Fibroblast of the aortic adventitia (primary cell): ENCODE data around the gene RAD54L. TPM values are rescaled to one million over a fixed set of nuclear protein-coding genes. Genes with fewer than 3 reads are reported as not detected.

Experiments
- DNase-seq: peaks from one replicate; pipeline ENCODE4 v3.0.0-alpha.2; 2010; ENCODE audit warnings: low read depth
- H3K4me3 ChIP-seq: 2 replicates; pipeline ENCODE4 v1.5.1; 2011; ENCODE audit warnings: low read depth, mild to moderate bottlenecking, control low read depth, low read length, moderate library complexity
- total RNA-seq: library from RNA; depleted of rRNA; stranded (reverse); fragments of >200 nt; gene quantifications from 2 replicates; pipeline ENCODE4 v1.2.3, GENCODE V29; 2012; ENCODE audit warnings: low replicate concordance
- TF ChIP-seq, protein P1 (sequence below): IDR thresholded peaks from 2 replicates; pipeline ENCODE4 v1.5.1; 2011; ENCODE audit warnings: mild to moderate bottlenecking, low read length, control low read depth, inconsistent platforms; ENCODE audit not compliant: insufficient read depth

Gene RAD54L
- 0.90 and 9.7 TPM in 2 replicates for total RNA-seq

- TF ChIP-seq, protein P1, sequence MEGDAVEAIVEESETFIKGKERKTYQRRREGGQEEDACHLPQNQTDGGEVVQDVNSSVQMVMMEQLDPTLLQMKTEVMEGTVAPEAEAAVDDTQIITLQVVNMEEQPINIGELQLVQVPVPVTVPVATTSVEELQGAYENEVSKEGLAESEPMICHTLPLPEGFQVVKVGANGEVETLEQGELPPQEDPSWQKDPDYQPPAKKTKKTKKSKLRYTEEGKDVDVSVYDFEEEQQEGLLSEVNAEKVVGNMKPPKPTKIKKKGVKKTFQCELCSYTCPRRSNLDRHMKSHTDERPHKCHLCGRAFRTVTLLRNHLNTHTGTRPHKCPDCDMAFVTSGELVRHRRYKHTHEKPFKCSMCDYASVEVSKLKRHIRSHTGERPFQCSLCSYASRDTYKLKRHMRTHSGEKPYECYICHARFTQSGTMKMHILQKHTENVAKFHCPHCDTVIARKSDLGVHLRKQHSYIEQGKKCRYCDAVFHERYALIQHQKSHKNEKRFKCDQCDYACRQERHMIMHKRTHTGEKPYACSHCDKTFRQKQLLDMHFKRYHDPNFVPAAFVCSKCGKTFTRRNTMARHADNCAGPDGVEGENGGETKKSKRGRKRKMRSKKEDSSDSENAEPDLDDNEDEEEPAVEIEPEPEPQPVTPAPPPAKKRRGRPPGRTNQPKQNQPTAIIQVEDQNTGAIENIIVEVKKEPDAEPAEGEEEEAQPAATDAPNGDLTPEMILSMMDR: no peak
- peak within 1 kb of the TSS; percentile 90 for H3K4me3 ChIP-seq
- peak; percentile 99 for DNase-seq
Observed at GRCh38 chr1:46247436-46248121, at the start of gene RAD54L. RAD54L (plus strand) TSS chr1:46247763; CDS start chr1:46248406, 643 bp downstream.

DNA sequence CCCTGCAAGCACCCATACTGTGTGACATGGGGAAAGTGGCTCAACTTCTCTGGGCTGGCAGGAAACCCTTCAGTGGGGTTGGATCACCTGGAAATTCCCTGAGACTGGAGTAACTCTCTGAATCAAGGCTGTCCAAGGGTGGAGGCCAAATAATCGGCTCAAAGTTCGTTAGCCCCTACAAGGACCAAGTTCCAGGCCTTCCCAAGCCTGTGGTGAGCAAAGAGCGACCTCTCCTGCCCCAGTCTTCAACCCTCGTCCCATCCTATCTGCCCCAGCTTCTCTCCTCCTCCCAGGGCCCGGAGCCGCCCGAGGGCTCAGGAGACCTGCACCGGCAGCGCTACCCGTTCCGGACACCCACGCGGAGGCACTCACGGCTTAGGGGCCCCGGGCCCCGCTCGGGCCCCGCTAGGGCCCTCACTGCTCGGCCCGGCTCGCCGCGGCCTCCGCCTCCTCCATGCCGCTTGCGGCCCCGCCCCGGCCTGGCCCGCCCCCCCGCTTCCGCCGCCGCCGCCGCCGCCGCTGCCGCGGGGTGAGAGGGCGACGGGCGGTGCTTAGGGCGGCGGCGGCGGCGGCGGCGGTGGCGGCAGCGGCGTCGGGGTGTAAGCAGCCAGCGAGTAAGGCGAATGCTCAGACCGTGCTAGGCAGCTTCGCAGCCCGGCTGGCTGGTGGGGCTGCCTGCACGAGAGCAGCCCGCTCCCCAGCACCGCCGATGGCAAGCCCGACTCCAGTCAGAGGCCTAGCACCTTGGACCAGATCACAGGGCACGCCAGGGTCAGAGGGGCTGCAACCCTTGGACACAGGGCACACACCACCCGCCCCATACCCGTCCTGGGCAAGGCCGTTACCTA, 49.4 kb upstream of the RAD54L start, which contains the start of gene POMGNT1:
Gene POMGNT1 (minus strand): TSS at position 471 of the 848 bp plus-strand sequence. CDS start 613 bp downstream, outside the sequence.
- peak; percentile 37 for DNase-seq

GRCh38 chr1:46199233-46199749, 48.3 kb upstream of the RAD54L start:
- H3K4me3 ChIP-seq: peak overlapping the region; percentile 93
- DNase-seq: no peak
- TF ChIP-seq, protein P1: no peak

More for the DNA sequence above, 49.4 kb upstream of the RAD54L start, which contains the start of gene POMGNT1:
- peak within 1 kb of the TSS; percentile 93 for H3K4me3 ChIP-seq
- TF ChIP-seq, protein P1: no peak

DNA sequence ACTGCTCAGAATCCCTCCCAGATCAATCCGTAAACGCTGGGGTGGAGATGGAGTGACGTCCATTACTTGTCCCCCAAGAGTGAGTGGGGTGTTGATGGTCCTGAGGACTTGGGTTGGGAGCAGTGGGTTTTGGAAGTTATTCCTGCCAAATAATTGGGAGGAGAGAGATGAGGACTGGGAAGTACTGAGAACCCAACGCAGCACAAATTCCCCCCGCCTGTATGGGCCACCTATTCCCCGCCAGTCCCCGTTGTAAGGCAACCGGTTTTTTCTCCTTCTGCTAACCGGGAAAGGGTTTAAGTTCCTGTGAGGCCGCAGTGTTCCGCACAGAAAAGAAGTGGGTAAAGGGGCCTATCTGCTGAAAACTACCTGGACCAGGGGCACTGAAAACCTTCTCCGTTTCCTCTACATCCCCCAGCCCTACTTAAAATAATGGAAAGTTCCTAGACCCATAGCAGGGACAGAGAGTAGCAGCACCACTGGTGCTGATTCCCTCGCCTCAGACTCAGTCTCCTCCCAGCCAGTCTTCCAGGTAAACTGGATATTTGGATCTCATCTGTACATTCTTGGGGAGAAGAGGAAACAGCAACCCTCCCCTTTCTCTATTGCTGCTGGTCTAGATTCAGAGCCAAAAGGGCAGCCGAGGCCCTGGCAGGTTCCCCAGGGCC, 43.7 kb upstream of the RAD54L start:
- TF ChIP-seq, protein P1: no peak
- peak overlapping the region; percentile 87 for H3K4me3 ChIP-seq
- DNase-seq: no peak

DNA sequence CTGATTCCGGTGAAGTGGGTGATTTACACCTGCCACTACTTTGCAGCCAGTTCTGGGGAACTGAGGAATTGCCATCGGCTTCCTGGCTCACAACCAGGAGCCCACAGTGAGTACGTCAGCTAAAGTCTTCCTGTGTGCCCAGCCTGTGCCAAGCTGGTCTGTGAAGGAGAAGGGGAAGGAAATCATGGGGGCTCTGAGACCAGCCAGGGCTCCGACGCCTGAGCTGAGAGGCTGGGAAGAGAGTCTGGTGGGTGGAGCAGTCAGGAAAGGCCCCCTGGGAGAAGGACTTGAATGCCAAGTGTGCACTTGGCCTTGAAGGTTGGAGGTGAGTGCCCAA, 43.2 kb upstream of the RAD54L start:
- peak overlapping the region; percentile 87 for H3K4me3 ChIP-seq
- DNase-seq: no peak
- TF ChIP-seq, protein P1: no peak

DNA sequence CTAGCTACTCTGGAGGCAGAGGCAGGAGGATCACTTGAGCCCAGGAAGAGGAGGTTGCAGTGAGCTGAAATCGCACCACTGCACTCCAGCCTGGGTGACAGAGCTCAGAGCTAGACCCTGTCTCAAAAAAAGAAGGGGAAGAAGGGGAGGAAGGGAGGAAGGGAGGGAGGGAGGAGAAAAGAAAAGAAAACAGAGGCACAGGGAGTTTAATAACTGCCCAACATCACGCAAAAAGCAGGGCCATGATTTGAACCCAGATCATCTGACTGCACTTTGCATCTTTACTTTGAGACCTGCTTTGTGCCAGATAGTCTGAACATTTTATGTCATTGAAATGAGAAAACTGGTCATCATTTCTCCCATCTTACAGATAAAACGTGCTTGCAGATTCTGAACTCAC, 42.4 kb upstream of the RAD54L start:
- no peak overlapping the region for H3K4me3 ChIP-seq
- TF ChIP-seq, protein P1: no peak
- no peak for DNase-seq
